Measurements from ENCODE around the gene RPL19.

GRCh38 chr17:39229274-39229913 is 29.3 kb downstream of the RPL19 start:
- TF ChIP-seq, protein P1, sequence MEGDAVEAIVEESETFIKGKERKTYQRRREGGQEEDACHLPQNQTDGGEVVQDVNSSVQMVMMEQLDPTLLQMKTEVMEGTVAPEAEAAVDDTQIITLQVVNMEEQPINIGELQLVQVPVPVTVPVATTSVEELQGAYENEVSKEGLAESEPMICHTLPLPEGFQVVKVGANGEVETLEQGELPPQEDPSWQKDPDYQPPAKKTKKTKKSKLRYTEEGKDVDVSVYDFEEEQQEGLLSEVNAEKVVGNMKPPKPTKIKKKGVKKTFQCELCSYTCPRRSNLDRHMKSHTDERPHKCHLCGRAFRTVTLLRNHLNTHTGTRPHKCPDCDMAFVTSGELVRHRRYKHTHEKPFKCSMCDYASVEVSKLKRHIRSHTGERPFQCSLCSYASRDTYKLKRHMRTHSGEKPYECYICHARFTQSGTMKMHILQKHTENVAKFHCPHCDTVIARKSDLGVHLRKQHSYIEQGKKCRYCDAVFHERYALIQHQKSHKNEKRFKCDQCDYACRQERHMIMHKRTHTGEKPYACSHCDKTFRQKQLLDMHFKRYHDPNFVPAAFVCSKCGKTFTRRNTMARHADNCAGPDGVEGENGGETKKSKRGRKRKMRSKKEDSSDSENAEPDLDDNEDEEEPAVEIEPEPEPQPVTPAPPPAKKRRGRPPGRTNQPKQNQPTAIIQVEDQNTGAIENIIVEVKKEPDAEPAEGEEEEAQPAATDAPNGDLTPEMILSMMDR (IDR thresholded peaks at IDR 0.05), result no peak
- no peak for TF ChIP-seq POLR2A (IDR thresholded peaks at IDR 0.05)
